HG03469 (cell line): ENCODE data around the gene HYAL3.
"Not testable (repeated sequence)": the region's sequence is repeated elsewhere in the genome, so short reads cannot be mapped to it uniquely, and the experiment has no call there.

Source experiments
- ATAC-seq: cut with Tn5 transposase; IDR thresholded peaks from one replicate; pipeline ENCODE4 v1.9.1; 2021; ENCODE audit warnings: mild to moderate bottlenecking, moderate library complexity, moderate number of reproducible peaks; ENCODE audit not compliant: unreplicated experiment

Gene HYAL3

GRCh38 chr3:50293079-50293801 is 6.0 kb downstream of the HYAL3 start:
- no peak for ATAC-seq

GRCh38 chr3:50292159-50293078 is 6.8 kb downstream of the HYAL3 start, which contains the start of gene IFRD2:
Gene IFRD2 (minus strand): TSS chr3:50292429. CDS start chr3:50292274, 155 bp downstream.
- peak; percentile 81 for ATAC-seq

- ATAC-seq = no peak
Observed at GRCh38 chr3:50290161-50290641, 9.0 kb downstream of the HYAL3 start.

- ATAC-seq = no peak
Observed at GRCh38 chr3:50289130-50289529, 10.1 kb downstream of the HYAL3 start.

- no peak for ATAC-seq
Observed at GRCh38 chr3:50288387-50289007, 10.7 kb downstream of the HYAL3 start.

GRCh38 chr3:50287262-50287661 is 11.9 kb downstream of the HYAL3 start:
- no peak for ATAC-seq

GRCh38 chr3:50286322-50287227 is 12.6 kb downstream of the HYAL3 start:
- no peak for ATAC-seq

- not testable (repeated sequence) for ATAC-seq
Observed at GRCh38 chr3:50284121-50284520, 15.1 kb downstream of the HYAL3 start.

GRCh38 chr3:50279255-50280016 is 19.8 kb downstream of the HYAL3 start:
- ATAC-seq = no peak

GRCh38 chr3:50278880-50279224 is 20.4 kb downstream of the HYAL3 start, which contains the start of gene LSMEM2:
Gene LSMEM2 (plus strand): TSS chr3:50279087. CDS start chr3:50279114, 27 bp downstream.
- ATAC-seq = no peak

- ATAC-seq = no peak
Observed at GRCh38 chr3:50278123-50278879, 20.9 kb downstream of the HYAL3 start.

- ATAC-seq = no peak
Observed at GRCh38 chr3:50276762-50277101, 22.5 kb downstream of the HYAL3 start.

- ATAC-seq = no peak
Observed at GRCh38 chr3:50275996-50276761, 23.0 kb downstream of the HYAL3 start.

GRCh38 chr3:50275141-50275995 is 23.8 kb downstream of the HYAL3 start:
- ATAC-seq = no peak

GRCh38 chr3:50274371-50275104 is 24.7 kb downstream of the HYAL3 start:
- no peak for ATAC-seq

GRCh38 chr3:50273689-50274065 is 25.5 kb downstream of the HYAL3 start:
- ATAC-seq = no peak
